NCI-H1436 treated with DMSO at 0.1 percent for 48 hours (cell line): ENCODE results near the gene KRT38.

ENCODE experiments used
- DNase-seq: peaks from one replicate; lab custom pipeline; 2025; lab: John Stamatoyannopoulos, UW

KRT38 gene

GRCh38 chr17:41394254-41394996 lies 46.4 kb downstream of the KRT38 start:
- no peak for DNase-seq

- DNase-seq = no peak
Observed at GRCh38 chr17:41393826-41394225, 47.0 kb downstream of the KRT38 start.

- no peak for DNase-seq
Observed at GRCh38 chr17:41393294-41393693, 47.5 kb downstream of the KRT38 start.

- DNase-seq = no peak
Observed at GRCh38 chr17:41392278-41392677, 48.5 kb downstream of the KRT38 start.

GRCh38 chr17:41391535-41391934 lies 49.2 kb downstream of the KRT38 start:
- DNase-seq = no peak

- DNase-seq = no peak
Observed at GRCh38 chr17:41390411-41390938, 50.3 kb downstream of the KRT38 start.

GRCh38 chr17:41387670-41388069 lies 53.1 kb downstream of the KRT38 start:
- no peak for DNase-seq

- no peak for DNase-seq
Observed at GRCh38 chr17:41386227-41386626, 54.6 kb downstream of the KRT38 start.
